ENCODE measurements around the gene IL17RD.

The IL17RD gene

DNA sequence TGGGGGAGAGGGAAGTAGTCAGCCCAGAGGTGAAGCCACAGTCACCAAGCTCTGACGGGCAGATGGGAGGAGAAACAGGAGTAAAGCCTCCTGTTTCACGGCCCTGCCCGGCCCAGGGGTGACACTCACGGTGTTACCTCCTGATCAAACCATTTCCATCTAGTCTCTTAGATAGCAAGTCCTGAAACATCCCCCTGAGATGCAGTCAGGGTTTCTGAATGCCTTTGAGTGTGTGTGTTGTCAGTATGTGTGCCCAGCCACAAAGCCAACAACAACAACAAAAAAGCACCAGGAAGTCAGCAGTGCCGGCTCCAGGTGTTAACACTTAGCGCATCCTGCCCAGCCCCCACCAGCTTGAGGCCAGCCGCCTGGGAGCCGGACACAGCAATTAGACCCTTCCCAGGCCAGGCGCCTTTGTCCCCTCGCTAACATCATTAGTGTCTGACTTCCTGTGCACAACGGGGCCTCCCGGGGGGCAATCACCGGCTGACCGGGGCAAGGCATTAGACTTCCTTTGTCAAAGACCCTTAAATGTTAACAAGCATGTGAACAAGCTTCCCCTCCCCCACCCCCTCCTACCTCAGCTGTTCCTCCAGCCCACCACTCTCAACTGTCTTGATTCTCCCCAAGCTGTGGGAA, 34.5 kb downstream of the IL17RD start:
- DNase-seq = no peak

- no peak for DNase-seq
These were observed 36.1 kb downstream of the IL17RD start for GRCh38 chr3:57128826-57129667.

- no peak for DNase-seq
These were observed 37.1 kb downstream of the IL17RD start for GRCh38 chr3:57127891-57128518.

- no peak for DNase-seq
These were observed 38.9 kb downstream of the IL17RD start for GRCh38 chr3:57126244-57126643.

DNA sequence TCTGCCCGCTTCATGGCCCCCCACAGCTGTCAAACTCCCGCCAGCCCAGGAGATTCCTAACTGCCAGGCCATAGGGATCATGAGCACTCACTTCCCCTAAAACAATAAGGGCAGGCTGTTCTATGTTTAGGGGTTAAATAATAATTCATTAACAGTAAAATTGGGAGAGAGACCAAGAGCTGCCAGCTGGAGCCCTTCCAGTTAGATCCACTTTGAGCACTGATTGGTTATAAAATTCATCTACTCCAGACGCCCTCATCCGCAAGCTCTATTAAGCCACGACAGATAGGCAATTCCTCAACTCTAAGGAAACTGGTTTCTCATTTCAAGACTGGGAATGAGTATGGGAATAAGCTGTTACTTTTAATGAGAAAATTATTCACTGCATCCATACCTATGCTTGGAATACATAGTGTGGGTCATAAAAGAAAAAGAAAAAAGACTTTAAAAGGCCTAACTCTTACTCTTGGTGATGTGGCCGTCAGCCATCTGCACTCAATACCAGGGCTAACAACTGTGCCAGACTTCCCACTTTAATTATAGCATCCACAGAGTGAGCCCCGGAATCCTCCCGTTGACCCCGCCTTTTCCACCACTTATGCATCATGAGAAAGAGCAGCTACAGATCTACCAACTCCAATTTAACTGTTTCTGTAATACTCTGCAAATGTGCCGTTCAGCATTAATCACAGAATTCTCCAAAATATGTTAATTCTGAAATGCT, 44.5 kb downstream of the IL17RD start:
- no peak for DNase-seq

GRCh38 chr3:57120040-57120439, 45.1 kb downstream of the IL17RD start:
- DNase-seq = no peak

DNA sequence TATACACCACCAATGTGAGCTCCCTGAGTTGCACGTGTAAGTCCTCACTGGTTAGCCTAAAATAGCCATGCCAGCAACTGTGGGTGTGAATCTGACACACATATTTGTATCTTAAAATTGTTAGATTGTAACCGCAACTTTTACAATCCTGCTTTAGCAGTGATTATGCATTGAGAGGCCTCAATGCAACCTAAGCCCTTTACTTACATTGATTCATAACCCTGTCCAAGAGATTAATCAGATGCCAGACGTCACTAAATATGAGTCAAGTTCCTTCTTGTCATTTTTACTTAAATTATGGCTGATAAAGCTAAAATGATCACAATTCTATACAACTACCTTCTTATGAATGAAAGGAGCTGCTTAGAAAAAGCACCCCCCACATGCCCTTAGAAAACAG, 46.9 kb downstream of the IL17RD start:
- no peak for DNase-seq

DNA sequence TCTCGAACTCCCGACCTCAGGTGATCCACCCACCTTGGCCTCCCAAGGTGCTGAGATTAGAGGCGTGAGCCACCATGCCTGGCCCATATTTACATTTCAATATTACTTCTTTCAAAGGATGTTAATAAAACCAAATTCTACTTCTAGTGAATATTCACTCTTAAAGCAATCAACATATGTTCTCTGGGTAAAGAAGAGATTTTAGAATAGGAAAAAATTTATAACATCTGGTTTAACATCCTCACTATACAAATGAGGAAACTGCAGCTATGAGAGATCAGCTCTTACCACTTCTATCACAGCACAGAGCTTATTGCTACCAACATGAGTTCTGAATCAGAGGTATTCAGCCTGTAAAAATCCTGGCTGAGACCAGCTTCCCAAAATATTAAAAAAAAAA, 48.7 kb downstream of the IL17RD start:
- DNase-seq = no peak

- DNase-seq = no peak
These were observed 52.9 kb downstream of the IL17RD start for GRCh38 chr3:57112206-57112605.

DNA sequence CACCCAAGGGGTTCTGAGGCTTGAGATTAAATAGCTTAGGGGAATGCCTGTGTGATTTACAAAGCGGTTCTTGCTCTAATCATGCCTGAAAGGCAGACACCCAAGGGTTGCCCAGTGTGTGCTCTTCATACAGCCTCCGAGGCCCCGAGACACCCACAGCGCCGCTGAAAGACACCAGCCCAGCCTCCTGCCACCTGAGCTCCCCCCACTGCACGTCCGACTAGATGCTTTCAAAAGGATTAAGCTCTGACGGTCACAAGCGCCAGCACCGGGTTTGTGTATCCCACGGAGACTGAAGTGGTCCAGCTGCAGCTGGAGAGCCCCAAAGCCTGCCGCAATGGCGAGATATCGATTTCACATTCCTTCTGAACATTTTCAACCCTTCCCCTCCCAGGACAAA, 54.4 kb downstream of the IL17RD start:
- DNase-seq = no peak

- no peak for DNase-seq
These were observed 54.9 kb downstream of the IL17RD start for GRCh38 chr3:57110214-57110613.

GRCh38 chr3:57109437-57110199, 55.5 kb downstream of the IL17RD start:
- DNase-seq = no peak

DNA sequence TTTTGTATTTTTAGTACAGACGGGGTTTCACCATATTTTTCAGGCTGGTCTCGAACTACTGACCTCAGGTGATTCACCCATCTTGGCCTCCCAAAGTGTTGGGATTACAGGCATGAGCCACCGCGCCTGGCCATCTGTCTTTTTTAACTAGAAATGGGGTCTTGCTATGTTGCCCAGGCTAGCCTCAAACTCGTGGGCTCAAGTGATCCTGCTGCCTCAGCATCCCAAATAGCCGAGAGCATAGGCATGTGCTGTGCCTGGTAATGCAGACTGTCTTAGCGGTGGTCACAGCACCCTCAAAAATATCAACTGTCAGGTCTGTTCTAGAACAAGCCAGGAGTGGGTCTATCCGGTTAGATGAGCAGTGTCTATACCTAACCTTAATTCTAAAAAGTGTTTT, 56.5 kb downstream of the IL17RD start:
- no peak for DNase-seq

DNA sequence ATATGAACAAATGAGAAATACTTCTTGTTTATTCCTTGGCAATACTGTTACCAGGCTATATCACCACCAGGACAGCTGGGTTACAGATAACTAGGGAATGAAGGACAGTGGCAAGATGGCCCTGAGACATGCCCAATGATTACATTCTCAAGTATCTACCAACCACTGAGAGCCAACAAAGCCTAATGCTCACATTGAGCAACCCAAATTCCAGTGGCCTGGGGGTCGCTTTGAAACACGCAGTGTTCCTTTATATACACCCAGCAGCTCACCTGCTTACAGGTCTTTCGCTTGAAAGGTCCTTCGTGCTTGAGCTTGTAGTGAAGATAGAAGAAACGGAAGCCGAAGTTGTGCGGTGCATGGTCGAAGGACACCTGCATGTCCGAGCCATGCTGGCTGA, 59.6 kb downstream of the IL17RD start:
- DNase-seq = no peak

GRCh38 chr3:57100046-57100695, 65.0 kb downstream of the IL17RD start:
- DNase-seq = peak in 3 of 5 donors; percentile 14 to 57 (median 42)

DNA sequence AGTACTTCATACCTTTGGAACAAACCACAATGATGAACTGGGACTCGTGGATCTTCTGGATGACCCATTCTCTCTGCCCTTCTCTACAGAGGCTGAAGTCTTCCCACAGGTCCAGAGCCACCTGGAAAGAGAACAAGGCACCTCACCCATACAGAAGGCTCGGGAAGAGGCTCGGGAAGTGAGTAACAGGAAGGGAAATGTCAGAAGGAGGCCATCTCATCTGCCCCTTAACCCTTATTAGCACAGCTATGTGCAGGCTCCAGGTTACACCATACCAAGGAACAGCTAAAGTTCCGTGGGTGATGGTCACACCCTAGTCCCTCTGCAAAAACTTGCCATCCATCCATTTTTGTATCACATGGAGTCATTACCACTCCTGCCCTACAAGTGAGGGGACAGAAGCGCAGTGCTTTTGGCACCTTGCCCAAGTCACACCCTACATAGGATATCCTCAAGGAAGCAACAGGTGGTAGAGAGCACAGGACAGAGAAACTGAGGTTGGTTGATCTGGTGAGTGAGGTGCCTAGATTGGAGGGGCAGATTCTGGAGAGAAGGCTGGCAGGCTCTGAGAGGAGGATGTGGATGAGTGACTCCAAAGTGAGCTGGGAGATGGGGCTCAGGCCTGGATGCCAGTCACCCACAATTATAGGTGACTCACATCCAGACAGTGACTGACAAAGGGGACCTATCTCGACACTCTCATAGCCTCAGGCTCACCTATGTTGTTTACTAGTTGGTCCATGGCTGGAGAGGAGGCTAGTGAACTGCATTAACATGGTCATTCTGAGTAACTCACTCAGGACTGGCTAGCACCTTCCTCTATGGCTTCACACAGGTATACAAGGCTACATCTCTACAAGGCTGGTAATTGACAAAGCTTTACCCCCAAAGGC, 66.5 kb downstream of the IL17RD start:
- no peak for DNase-seq

GRCh38 chr3:57097536-57097935, 67.6 kb downstream of the IL17RD start:
- no peak for DNase-seq

- no peak for DNase-seq
These were observed 69.8 kb downstream of the IL17RD start for GRCh38 chr3:57095363-57095762.

- DNase-seq = no peak
These were observed 70.6 kb downstream of the IL17RD start for GRCh38 chr3:57094575-57094974.

- no peak for DNase-seq
These were observed 71.1 kb downstream of the IL17RD start for GRCh38 chr3:57093971-57094535.

All from T-helper 1 cell (primary cell).